ENCODE measurements around the gene CERS1.

GRCh38 chr19:18878858-18879578, 16.9 kb downstream of the CERS1 start:
- no peak for TF ChIP-seq POLR2AphosphoS5 (IDR thresholded peaks at IDR 0.05; ENCODE audit: low read depth, low read length)
- no peak for TF ChIP-seq REST (IDR thresholded peaks at IDR 0.05; ENCODE audit: insufficient read depth in 1 of 2, low read depth in 2 of 2, low read length in 2 of 2)
- no peak for TF ChIP-seq SIN3A (IDR thresholded peaks at IDR 0.05; ENCODE audit: borderline replicate concordance, insufficient read depth, low read length)
- TF ChIP-seq FOXP2 (optimal IDR thresholded peaks at IDR 0.05; ENCODE audit: borderline replicate concordance, extremely low read depth, extremely low read length, insufficient read depth) = no peak

Measured in PFSK-1 (cell line).